NB4 (cell line): Measurements from ENCODE around the gene ORC2.

Experiments
- DNase-seq: peaks from one replicate; pipeline ENCODE4 v3.0.0; 2010; ENCODE audit warnings: low read depth
- H3K4me3 ChIP-seq: one replicate; pipeline ENCODE4 v1.5.1; 2011; ENCODE audit warnings: mild to moderate bottlenecking, low read depth, low read length, moderate library complexity
- MYC ChIP-seq: IDR thresholded peaks from 2 replicates; pipeline ENCODE4 v1.6.1; 2011; ENCODE audit warnings: low read depth, low read length
- POLR2A ChIP-seq: IDR thresholded peaks from 2 replicates; pipeline ENCODE4 v1.6.1; 2011; ENCODE audit warnings: mild to moderate bottlenecking; ENCODE audit not compliant: insufficient read length; ENCODE audit errors: extremely low read depth
- TF ChIP-seq, protein P1 (sequence below): IDR thresholded peaks from one replicate; pipeline ENCODE4 v1.5.1; 2012; ENCODE audit warnings: low read depth, low read length
- TF ChIP-seq, protein P2 (sequence below): IDR thresholded peaks from 2 replicates; pipeline ENCODE4 v1.6.1; 2011; ENCODE audit warnings: low read depth, low read length

ORC2 gene

GRCh38 chr2:200963124-200963917 is at the start of gene ORC2:
Gene ORC2, minus strand, starts transcription at chr2:200963660. Its CDS starts 5,537 bp downstream, at chr2:200958123.
- peak; percentile 95 for DNase-seq
- H3K4me3 ChIP-seq, result peak within 1 kb of the TSS; percentile 93
- TF ChIP-seq POLR2A, result peak; percentile 56
- TF ChIP-seq, protein P1, sequence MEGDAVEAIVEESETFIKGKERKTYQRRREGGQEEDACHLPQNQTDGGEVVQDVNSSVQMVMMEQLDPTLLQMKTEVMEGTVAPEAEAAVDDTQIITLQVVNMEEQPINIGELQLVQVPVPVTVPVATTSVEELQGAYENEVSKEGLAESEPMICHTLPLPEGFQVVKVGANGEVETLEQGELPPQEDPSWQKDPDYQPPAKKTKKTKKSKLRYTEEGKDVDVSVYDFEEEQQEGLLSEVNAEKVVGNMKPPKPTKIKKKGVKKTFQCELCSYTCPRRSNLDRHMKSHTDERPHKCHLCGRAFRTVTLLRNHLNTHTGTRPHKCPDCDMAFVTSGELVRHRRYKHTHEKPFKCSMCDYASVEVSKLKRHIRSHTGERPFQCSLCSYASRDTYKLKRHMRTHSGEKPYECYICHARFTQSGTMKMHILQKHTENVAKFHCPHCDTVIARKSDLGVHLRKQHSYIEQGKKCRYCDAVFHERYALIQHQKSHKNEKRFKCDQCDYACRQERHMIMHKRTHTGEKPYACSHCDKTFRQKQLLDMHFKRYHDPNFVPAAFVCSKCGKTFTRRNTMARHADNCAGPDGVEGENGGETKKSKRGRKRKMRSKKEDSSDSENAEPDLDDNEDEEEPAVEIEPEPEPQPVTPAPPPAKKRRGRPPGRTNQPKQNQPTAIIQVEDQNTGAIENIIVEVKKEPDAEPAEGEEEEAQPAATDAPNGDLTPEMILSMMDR, result peak; percentile 81
- TF ChIP-seq, protein P2, sequence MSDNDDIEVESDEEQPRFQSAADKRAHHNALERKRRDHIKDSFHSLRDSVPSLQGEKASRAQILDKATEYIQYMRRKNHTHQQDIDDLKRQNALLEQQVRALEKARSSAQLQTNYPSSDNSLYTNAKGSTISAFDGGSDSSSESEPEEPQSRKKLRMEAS, result peak; percentile 52; the same call in 1 of the 2 replicates
- TF ChIP-seq MYC, result peak; percentile 38

DNA sequence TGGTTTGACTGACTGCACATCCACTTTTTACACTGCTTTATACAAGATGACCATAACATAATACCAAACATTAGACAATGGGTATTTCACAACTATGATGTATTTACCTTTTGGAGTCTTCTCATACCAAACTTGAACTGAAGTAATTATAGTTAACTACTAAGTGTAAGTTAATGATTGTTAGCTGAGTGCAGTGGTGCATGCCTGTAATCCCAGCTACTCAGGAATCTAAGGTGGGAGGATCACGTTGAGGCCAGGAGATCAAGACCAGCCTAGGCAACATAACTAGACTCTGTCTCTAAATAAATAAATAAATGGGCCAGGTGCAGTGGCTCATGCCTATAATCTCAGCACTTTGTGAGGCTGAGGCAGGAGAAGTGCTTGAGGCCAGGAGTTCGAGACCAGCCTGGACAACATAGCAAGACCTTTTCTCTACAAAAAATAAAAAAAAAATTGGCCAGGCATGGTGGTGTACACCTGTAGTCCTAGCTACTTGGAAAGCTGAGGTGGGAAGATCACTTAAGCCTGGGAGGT is 44.9 kb upstream of the ORC2 start:
- TF ChIP-seq, protein P2, result no peak
- TF ChIP-seq MYC (no peak), POLR2A (no peak)
- TF ChIP-seq, protein P1, result no peak
- no peak for DNase-seq

DNA sequence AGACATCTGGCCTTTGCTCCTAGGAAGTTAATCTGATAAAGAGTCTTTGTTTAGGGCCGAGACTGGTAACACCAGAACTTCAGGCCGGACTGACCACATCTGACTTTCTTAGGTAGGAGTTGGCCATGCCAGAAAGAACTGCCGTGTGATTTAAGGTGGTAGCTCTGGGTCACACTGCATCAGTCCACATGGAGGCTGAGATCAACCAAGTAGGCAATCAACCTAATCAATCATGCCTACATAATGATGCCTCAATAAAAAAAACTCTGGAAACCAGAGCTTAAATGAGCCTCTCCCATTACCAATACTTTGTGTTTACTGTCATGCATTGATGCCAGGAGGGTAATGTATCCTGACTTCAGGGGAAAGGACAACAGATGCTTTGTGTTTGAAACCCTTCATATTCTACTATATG is 44.1 kb upstream of the ORC2 start:
- DNase-seq, result no peak
- H3K4me3 ChIP-seq, result no peak overlapping the region
- TF ChIP-seq, protein P2, result no peak
- TF ChIP-seq POLR2A (no peak), MYC (no peak)
- TF ChIP-seq, protein P1, result no peak

More for the DNA sequence above, 44.9 kb upstream of the ORC2 start:
- no peak overlapping the region for H3K4me3 ChIP-seq

GRCh38 chr2:201006704-201007103 is 43.2 kb upstream of the ORC2 start:
- H3K4me3 ChIP-seq, result no peak overlapping the region
- DNase-seq, result no peak
- TF ChIP-seq MYC (no peak), POLR2A (no peak)
- TF ChIP-seq, protein P1, result no peak
- TF ChIP-seq, protein P2, result no peak

- no peak overlapping the region for H3K4me3 ChIP-seq
- TF ChIP-seq MYC (no peak), POLR2A (no peak)
- TF ChIP-seq, protein P2, result no peak
- TF ChIP-seq, protein P1, result no peak
- DNase-seq, result no peak
Observed at GRCh38 chr2:201004370-201004769, 40.9 kb upstream of the ORC2 start.
